Measurements from ENCODE around the gene GNPTG.

The GNPTG gene

DNA sequence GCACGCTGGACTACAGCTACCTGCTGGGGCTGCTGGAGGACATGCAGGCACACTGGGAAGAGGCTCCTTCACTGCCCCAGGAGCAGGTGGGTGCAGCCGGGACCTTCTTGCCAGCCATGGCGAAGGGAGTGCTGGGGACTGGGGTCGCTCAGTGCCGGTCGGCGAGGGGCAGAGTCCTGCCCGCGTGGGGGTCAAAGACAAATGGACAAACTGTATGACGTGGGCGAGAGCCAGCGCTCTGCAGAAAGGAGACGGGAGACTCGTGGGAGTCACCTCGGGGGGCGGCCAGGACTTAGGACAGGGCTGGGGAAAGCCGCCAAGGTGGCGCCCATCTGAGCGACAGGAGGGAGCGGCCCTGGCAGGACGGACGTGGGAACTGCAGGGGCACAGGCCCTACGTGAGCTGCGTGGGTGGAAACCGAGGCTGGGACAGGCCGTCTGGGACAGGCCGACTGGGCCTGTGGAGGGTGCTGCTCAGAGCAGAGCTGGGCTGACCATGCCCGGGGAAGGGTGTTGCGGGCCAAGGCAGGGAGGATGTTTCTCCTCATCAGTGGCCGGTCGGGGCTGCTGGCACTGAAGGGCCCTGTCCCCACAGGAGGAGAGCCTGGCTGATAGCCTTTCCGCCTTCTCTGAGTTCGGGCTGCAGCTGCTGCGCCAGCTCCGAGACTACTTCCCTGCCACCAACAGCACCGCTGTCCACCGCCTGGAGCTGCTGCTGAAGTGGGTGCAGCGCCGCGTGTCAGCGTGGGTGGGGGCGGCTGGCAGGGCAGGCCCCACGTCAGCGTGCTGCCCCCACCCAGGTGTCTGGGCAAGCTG is 8.1 kb upstream of the GNPTG start:
- Histone ChIP-seq H3K27me3 (ENCODE audit: control insufficient read depth in 1 of 2, insufficient read depth in 2 of 2, low read length in 2 of 2) (peaks cover 0 to 2% of the 10 kb centered on the region in 2 donors), H3K9ac (ENCODE audit: low read length in 2 of 2) (no peak overlapping the region), H3K4me3 (ENCODE audit: low read length in 2 of 2) (no peak overlapping the region), H3K9me3 (ENCODE audit: control insufficient read depth in 2 of 2, low read length in 2 of 2) (no peaks in the 10 kb centered on the region), H3K4me1 (ENCODE audit: control insufficient read depth, insufficient read depth, low read length) (peaks cover 11% of the 10 kb centered on the region), H3K36me3 (ENCODE audit: control insufficient read depth in 2 of 2, insufficient read depth in 2 of 2, low read length in 2 of 2) (no peaks in the 10 kb centered on the region), H3K27ac (ENCODE audit: low read length) (no peak overlapping the region)

DNA sequence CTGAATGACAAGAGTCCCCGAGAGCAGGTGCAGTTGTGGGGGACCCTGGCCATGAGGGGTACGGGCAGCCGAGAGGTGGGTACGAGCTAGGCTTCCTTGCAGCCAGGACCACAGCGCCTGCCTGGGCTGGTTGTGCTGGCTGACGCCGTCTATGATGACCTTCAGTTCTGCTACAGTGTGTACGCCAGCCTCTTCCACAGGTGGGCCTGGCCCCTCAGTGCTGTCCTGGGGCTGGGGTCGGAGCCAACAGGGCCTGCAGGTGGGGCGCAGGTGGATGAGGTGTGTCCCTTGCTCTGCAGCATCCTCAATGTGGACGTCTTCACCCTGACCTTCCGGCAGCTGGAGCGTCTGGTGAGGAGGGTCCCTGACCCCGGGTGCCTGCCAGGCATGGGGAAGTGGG is 7.2 kb upstream of the GNPTG start:
- Histone ChIP-seq H3K9ac (ENCODE audit: low read length in 2 of 2) (no peak overlapping the region), H3K27ac (ENCODE audit: low read length) (no peak overlapping the region), H3K36me3 (ENCODE audit: control insufficient read depth in 2 of 2, insufficient read depth in 2 of 2, low read length in 2 of 2) (peaks cover 0 to 6% of the 10 kb centered on the region in 2 donors), H3K9me3 (ENCODE audit: control insufficient read depth in 2 of 2, low read length in 2 of 2) (no peaks in the 10 kb centered on the region), H3K4me1 (ENCODE audit: control insufficient read depth, insufficient read depth, low read length) (peaks cover 11% of the 10 kb centered on the region), H3K27me3 (ENCODE audit: control insufficient read depth in 1 of 2, insufficient read depth in 2 of 2, low read length in 2 of 2) (peaks cover 0 to 2% of the 10 kb centered on the region in 2 donors), H3K4me3 (ENCODE audit: low read length in 2 of 2) (no peak overlapping the region)

DNA sequence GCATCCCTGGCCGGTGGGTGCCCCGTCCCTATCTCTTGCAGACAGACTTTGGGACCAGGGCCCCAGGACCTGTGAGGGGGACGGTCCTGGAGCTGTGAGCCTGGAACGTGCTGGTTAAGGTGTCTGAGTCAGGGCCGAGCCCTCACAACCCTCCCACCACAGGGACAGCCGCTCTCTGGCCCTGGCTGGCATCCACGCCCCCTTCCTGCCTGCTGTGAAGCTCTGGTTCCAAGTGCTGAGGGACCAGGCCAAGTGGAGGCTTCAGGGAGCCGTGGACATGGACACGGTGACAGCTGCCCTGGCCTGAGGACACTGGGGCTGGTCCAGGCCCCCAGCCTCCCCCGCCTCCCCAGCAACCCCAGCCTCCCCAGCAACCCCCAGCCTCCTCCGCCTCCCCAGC is 6.6 kb upstream of the GNPTG start:
- H3K27me3 ChIP-seq (ENCODE audit: control insufficient read depth in 1 of 2, insufficient read depth in 2 of 2, low read length in 2 of 2), result peaks cover 0 to 2% of the 10 kb centered on the region in 2 donors
- no peak overlapping the region for H3K27ac ChIP-seq (ENCODE audit: low read length)

DNA sequence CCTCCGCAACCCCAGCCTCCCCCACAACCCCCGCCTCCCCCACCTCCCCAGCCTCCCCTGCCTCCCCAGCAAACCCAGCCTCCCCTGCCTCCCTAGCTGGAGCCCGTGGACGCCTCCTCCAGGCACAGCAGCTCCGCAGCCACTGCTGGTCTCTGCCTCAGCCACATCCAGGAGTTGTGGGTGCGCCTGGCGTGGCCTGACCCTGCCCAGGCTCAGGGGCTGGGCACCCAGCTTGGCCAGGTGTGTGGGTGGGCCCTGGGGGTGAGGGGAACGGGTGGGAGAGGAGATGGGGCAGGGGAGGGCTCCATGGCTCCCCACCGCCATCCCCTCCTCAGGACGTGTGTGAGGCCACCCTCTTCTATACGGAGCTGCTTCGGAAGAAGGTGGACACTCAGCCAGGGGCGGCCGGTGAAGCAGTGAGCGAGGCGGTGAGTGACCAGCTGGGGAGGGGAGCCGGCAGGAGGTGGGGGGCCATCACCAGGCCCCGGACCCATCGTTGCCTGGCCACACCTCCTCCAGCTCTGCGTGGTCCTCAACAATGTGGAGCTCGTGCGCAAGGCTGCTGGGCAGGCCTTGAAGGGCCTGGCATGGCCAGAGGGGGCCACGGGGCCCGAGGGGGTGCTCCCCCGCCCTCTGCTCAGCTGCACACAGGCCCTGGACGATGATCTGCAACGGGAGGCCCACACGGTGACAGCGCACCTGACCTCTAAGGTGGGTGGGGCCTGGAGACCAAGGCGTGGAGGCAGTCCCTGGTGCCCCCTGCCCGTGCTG is 5.9 kb upstream of the GNPTG start:
- no peaks in the 10 kb centered on the region for H3K9me3 ChIP-seq (ENCODE audit: control insufficient read depth in 2 of 2, low read length in 2 of 2)
- peaks cover 3 to 10% of the 10 kb centered on the region in 2 donors for H3K36me3 ChIP-seq (ENCODE audit: control insufficient read depth in 2 of 2, insufficient read depth in 2 of 2, low read length in 2 of 2)
- H3K4me1 ChIP-seq (ENCODE audit: control insufficient read depth, insufficient read depth, low read length), result peaks cover 18% of the 10 kb centered on the region
- no peak overlapping the region for H3K9ac ChIP-seq (ENCODE audit: low read length in 2 of 2)
- peaks cover 0 to 2% of the 10 kb centered on the region in 2 donors for H3K27me3 ChIP-seq (ENCODE audit: control insufficient read depth in 1 of 2, insufficient read depth in 2 of 2, low read length in 2 of 2)
- no peak overlapping the region for H3K27ac ChIP-seq (ENCODE audit: low read length)
- H3K4me3 ChIP-seq (ENCODE audit: low read length in 2 of 2), result no peak overlapping the region

More for the DNA sequence above, 6.6 kb upstream of the GNPTG start:
- Histone ChIP-seq H3K4me3 (ENCODE audit: low read length in 2 of 2) (no peak overlapping the region), H3K9ac (ENCODE audit: low read length in 2 of 2) (no peak overlapping the region), H3K4me1 (ENCODE audit: control insufficient read depth, insufficient read depth, low read length) (peaks cover 11% of the 10 kb centered on the region), H3K36me3 (ENCODE audit: control insufficient read depth in 2 of 2, insufficient read depth in 2 of 2, low read length in 2 of 2) (peaks cover under 1 to 8% of the 10 kb centered on the region in 2 donors), H3K9me3 (ENCODE audit: control insufficient read depth in 2 of 2, low read length in 2 of 2) (no peaks in the 10 kb centered on the region)

DNA sequence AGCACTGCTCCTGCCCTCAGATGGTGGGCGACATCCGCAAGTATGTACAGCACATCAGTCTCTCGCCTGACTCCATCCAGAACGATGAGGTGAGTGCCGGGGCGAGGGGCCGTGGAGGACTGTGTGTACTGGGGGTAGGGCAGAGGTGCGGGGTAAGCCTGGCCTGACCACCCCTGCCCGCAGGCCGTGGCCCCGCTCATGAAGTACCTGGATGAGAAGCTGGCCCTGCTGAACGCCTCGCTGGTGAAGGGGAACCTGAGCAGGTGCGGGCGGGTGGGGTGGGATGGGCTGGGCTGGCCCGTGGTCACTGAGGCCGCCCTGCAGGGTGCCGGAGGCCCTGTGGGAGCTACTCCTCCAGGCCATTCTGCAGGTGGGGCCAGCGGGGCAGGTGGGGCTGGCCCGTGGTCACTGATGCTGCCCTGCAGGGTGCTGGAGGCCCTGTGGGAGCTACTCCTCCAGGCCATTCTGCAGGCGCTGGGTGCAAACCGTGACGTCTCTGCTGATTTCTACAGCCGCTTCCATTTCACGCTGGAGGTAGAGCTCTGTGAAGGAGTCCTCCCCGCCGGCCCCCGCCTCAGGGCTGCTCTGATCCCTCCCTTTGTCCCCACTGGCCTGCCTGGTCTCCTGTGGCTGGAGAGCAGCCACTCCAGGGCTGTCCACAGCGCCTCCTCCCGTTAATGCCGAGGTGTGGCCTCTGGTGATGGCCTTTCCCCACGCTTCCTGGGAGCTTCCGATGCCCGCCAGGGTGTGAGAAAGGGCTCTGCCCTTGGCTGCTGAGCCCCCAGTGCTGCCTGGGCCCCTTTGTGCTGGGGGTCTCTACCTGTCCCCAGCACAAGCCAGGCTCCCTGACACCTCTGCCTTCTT is 5.1 kb upstream of the GNPTG start:
- Histone ChIP-seq H3K27me3 (ENCODE audit: control insufficient read depth in 1 of 2, insufficient read depth in 2 of 2, low read length in 2 of 2) (peaks cover 0 to 2% of the 10 kb centered on the region in 2 donors), H3K4me3 (ENCODE audit: low read length in 2 of 2) (no peak overlapping the region)

DNA sequence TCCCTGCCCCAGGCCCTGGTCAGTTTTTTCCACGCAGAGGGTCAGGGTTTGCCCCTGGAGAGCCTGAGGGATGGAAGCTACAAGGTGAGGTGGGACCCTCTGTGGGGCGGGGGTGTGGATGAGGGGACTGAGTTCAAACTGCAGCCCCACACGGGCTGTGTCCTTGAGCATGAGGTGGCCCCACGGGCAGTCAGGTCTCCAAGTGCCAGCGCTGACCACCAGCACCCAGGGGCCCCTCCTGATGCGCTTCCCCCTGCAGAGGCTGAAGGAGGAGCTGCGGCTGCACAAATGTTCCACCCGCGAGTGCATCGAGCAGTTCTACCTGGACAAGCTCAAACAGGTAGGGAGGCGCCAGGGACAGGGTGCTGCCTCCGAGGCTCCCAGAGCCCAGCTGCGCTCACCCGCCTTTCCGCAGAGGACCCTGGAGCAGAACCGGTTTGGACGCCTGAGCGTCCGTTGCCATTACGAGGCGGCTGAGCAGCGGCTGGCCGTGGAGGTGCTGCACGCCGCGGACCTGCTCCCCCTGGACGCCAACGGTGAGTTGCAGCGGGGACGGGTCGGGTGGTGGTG is 4.4 kb upstream of the GNPTG start:
- H3K9ac ChIP-seq (ENCODE audit: low read length in 2 of 2), result no peak overlapping the region
- peaks cover 0 to 2% of the 10 kb centered on the region in 2 donors for H3K27me3 ChIP-seq (ENCODE audit: control insufficient read depth in 1 of 2, insufficient read depth in 2 of 2, low read length in 2 of 2)
- H3K9me3 ChIP-seq (ENCODE audit: control insufficient read depth in 2 of 2, low read length in 2 of 2), result no peaks in the 10 kb centered on the region
- H3K27ac ChIP-seq (ENCODE audit: low read length), result no peak overlapping the region
- peaks cover 3 to 10% of the 10 kb centered on the region in 2 donors for H3K36me3 ChIP-seq (ENCODE audit: control insufficient read depth in 2 of 2, insufficient read depth in 2 of 2, low read length in 2 of 2)
- no peak overlapping the region for H3K4me3 ChIP-seq (ENCODE audit: low read length in 2 of 2)
- peaks cover 24% of the 10 kb centered on the region for H3K4me1 ChIP-seq (ENCODE audit: control insufficient read depth, insufficient read depth, low read length)

More for the DNA sequence above, 5.1 kb upstream of the GNPTG start:
- no peak overlapping the region for H3K9ac ChIP-seq (ENCODE audit: low read length in 2 of 2)
- H3K9me3 ChIP-seq (ENCODE audit: control insufficient read depth in 2 of 2, low read length in 2 of 2), result no peaks in the 10 kb centered on the region
- no peak overlapping the region for H3K27ac ChIP-seq (ENCODE audit: low read length)
- H3K4me1 ChIP-seq (ENCODE audit: control insufficient read depth, insufficient read depth, low read length), result peaks cover 25% of the 10 kb centered on the region
- H3K36me3 ChIP-seq (ENCODE audit: control insufficient read depth in 2 of 2, insufficient read depth in 2 of 2, low read length in 2 of 2), result peaks cover 3 to 10% of the 10 kb centered on the region in 2 donors

DNA sequence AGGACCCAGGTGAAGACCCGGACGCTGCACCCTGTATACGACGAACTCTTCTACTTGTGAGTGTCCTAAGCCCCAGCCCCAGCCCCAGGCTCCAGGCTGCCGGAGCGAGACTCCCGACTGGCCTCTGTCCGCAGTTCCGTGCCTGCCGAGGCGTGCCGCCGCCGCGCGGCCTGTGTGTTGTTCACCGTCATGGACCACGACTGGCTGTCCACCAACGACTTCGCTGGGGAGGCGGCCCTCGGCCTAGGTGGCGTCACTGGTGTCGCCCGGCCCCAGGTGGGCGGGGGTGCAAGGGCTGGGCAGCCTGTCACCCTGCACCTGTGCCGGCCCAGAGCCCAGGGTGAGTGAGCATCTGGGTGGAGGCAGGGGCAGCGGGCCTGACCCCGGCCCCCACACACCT is 3.8 kb upstream of the GNPTG start:
- Histone ChIP-seq H3K9ac (ENCODE audit: low read length in 2 of 2) (no peak overlapping the region), H3K27me3 (ENCODE audit: control insufficient read depth in 1 of 2, insufficient read depth in 2 of 2, low read length in 2 of 2) (no peaks in the 10 kb centered on the region), H3K4me1 (ENCODE audit: control insufficient read depth, insufficient read depth, low read length) (peaks cover 25% of the 10 kb centered on the region), H3K27ac (ENCODE audit: low read length) (no peak overlapping the region), H3K9me3 (ENCODE audit: control insufficient read depth in 2 of 2, low read length in 2 of 2) (no peaks in the 10 kb centered on the region), H3K36me3 (ENCODE audit: control insufficient read depth in 2 of 2, insufficient read depth in 2 of 2, low read length in 2 of 2) (peaks cover 3 to 10% of the 10 kb centered on the region in 2 donors), H3K4me3 (ENCODE audit: low read length in 2 of 2) (no peak overlapping the region)

DNA sequence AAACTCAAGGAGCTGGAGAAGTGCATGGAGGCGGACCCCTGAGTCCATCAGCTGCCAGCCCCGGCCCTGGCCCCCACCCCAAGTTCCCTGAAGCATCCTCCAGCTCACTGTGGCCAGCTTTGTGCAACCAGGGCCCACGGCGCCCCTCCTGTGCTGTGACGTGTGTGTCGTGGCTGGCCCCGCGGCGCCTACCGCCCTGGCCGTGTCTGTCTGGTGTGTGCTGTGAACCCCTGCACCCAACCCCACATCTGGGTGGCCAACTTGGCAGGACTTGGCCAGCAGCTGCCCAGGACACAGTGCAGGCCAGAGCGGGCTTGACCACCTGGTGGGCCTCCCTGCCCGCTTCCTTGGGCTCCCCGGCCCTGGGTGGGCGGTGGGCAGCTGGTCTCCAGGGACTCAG is 3.3 kb upstream of the GNPTG start:
- Histone ChIP-seq H3K4me3 (ENCODE audit: low read length in 2 of 2) (no peak overlapping the region), H3K27ac (ENCODE audit: low read length) (no peak overlapping the region), H3K4me1 (ENCODE audit: control insufficient read depth, insufficient read depth, low read length) (peaks cover 26% of the 10 kb centered on the region), H3K9ac (ENCODE audit: low read length in 2 of 2) (no peak overlapping the region), H3K27me3 (ENCODE audit: control insufficient read depth in 1 of 2, insufficient read depth in 2 of 2, low read length in 2 of 2) (no peaks in the 10 kb centered on the region), H3K9me3 (ENCODE audit: control insufficient read depth in 2 of 2, low read length in 2 of 2) (no peaks in the 10 kb centered on the region), H3K36me3 (ENCODE audit: control insufficient read depth in 2 of 2, insufficient read depth in 2 of 2, low read length in 2 of 2) (peaks cover 3 to 10% of the 10 kb centered on the region in 2 donors)

DNA sequence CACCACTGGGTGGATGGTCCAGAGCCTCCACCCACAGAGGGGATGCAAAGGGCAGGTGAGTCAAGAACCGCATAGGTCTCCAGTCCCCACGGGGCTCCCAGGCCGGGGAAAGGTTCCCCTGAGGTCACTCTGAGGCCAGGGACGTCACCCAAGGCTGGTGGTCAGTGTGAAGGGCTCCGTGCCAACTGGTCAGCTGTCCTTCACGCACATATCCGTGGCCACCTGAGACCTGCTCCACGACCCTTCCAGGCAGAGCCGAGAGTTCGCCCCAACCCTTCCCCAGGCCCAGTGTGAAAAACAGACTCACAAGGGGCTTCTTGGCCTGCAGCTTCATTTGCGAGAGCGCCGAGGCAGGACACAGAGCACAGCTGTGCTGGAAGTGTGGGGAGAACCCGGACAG is 2.8 kb upstream of the GNPTG start:
- Histone ChIP-seq H3K27ac (ENCODE audit: low read length) (no peak overlapping the region), H3K9me3 (ENCODE audit: control insufficient read depth in 2 of 2, low read length in 2 of 2) (no peaks in the 10 kb centered on the region), H3K4me1 (ENCODE audit: control insufficient read depth, insufficient read depth, low read length) (peaks cover 30% of the 10 kb centered on the region), H3K4me3 (ENCODE audit: low read length in 2 of 2) (no peak overlapping the region), H3K27me3 (ENCODE audit: control insufficient read depth in 1 of 2, insufficient read depth in 2 of 2, low read length in 2 of 2) (no peaks in the 10 kb centered on the region), H3K9ac (ENCODE audit: low read length in 2 of 2) (no peak overlapping the region), H3K36me3 (ENCODE audit: control insufficient read depth in 2 of 2, insufficient read depth in 2 of 2, low read length in 2 of 2) (peaks cover 3 to 10% of the 10 kb centered on the region in 2 donors)

DNA sequence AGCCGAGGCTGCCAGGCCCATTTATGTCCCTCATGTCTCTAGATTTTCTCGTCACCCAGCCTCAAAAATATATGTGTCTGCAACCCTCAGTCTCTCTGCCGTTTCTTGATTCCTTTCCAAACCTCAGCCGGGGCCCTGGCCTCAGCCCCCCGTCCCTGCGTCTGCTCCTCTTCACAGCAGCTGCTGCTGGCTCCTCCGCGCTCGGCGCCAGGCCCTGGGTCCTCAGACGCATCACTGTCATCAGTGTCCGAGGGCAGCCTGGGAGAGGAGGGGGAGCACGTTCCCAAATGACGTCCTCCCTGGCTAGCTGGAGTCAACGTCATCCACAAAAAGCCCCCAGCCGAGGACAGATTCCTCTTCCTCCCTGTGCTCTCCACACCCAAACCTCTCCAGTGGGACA is 2.4 kb upstream of the GNPTG start:
- H3K9me3 ChIP-seq (ENCODE audit: control insufficient read depth in 2 of 2, low read length in 2 of 2), result no peaks in the 10 kb centered on the region
- H3K27ac ChIP-seq (ENCODE audit: low read length), result no peak overlapping the region
- H3K36me3 ChIP-seq (ENCODE audit: control insufficient read depth in 2 of 2, insufficient read depth in 2 of 2, low read length in 2 of 2), result peaks cover 3 to 10% of the 10 kb centered on the region in 2 donors
- no peak overlapping the region for H3K9ac ChIP-seq (ENCODE audit: low read length in 2 of 2)
- no peaks in the 10 kb centered on the region for H3K27me3 ChIP-seq (ENCODE audit: control insufficient read depth in 1 of 2, insufficient read depth in 2 of 2, low read length in 2 of 2)
- H3K4me3 ChIP-seq (ENCODE audit: low read length in 2 of 2), result no peak overlapping the region
- H3K4me1 ChIP-seq (ENCODE audit: control insufficient read depth, insufficient read depth, low read length), result peaks cover 32% of the 10 kb centered on the region
